ENCODE data around the gene SLC12A8. TPM values are rescaled to one million over a fixed set of nuclear protein-coding genes. Genes with fewer than 3 reads are reported as not detected.

The SLC12A8 gene
- total RNA-seq, 2 experiments from 2014 or later, result 3.9 to 5.6 TPM

- POLR2A ChIA-PET, result no interaction called here
- CTCF ChIA-PET, result no interaction called here
Measured at GRCh38 chr3:125069452-125069851, 143.1 kb downstream of the SLC12A8 start.

- ChIA-PET CTCF (interaction anchor here (0.8 kb wide), 1 partner anchor 11 kb away, joined by 3 read pairs; no protein-coding TSS in a partner anchor), POLR2A (no interaction called here)
Measured at GRCh38 chr3:125068265-125068664, 144.3 kb downstream of the SLC12A8 start.

GRCh38 chr3:125067225-125067624, 145.3 kb downstream of the SLC12A8 start:
- CTCF ChIA-PET, result no interaction called here
- POLR2A ChIA-PET, result no interaction called here

GRCh38 chr3:125062904-125063618, 149.5 kb downstream of the SLC12A8 start:
- ChIA-PET POLR2A (no interaction called here), CTCF (no interaction called here)

GRCh38 chr3:125061646-125062045, 150.9 kb downstream of the SLC12A8 start:
- CTCF ChIA-PET, result no interaction called here

GRCh38 chr3:125061170-125061569, 151.4 kb downstream of the SLC12A8 start:
- ChIA-PET POLR2A (no interaction called here), CTCF (no interaction called here)

More at GRCh38 chr3:125061646-125062045, 150.9 kb downstream of the SLC12A8 start:
- POLR2A ChIA-PET, result no interaction called here

GRCh38 chr3:125059488-125060245, 152.9 kb downstream of the SLC12A8 start:
- POLR2A ChIA-PET, result no interaction called here
- CTCF ChIA-PET, result interaction anchor here (0.5 kb wide), 1 partner anchor 157 kb away, joined by 3 read pairs; no protein-coding TSS in a partner anchor

GRCh38 chr3:125058959-125059358, 153.6 kb downstream of the SLC12A8 start:
- POLR2A ChIA-PET, result no interaction called here
- CTCF ChIA-PET, result no interaction called here

GRCh38 chr3:125058529-125058928, 154.0 kb downstream of the SLC12A8 start:
- ChIA-PET CTCF (no interaction called here), POLR2A (no interaction called here)

- ChIA-PET CTCF (interaction anchor here (0.7 to 1.1 kb wide), 2 partner anchors 11 to 15 kb away, joined by 3 read pairs; no protein-coding TSS in a partner anchor), POLR2A (no interaction called here)
Measured at GRCh38 chr3:125057186-125057850, 155.2 kb downstream of the SLC12A8 start.

- POLR2A ChIA-PET, result interaction anchor here (0.6 to 0.9 kb wide), 2 partner anchors 10 to 1415 kb away, joined by 3 to 5 read pairs; no protein-coding TSS in a partner anchor
- CTCF ChIA-PET, result interaction anchor here (0.7 kb wide), 1 partner anchor 20 kb away, joined by 3 read pairs; no protein-coding TSS in a partner anchor
Measured at GRCh38 chr3:125055913-125056745, 156.4 kb downstream of the SLC12A8 start, which contains the start of gene HEG1. Gene HEG1 (minus strand): TSS chr3:125055997. CDS start chr3:125055890, 107 bp downstream.

GRCh38 chr3:125055331-125055912, 157.1 kb downstream of the SLC12A8 start:
- CTCF ChIA-PET, result no interaction called here
- POLR2A ChIA-PET, result interaction anchor here (0.9 kb wide), 1 partner anchor 9 kb away, joined by 3 read pairs; no protein-coding TSS in a partner anchor

- POLR2A ChIA-PET, result interaction anchor here (1.3 kb wide), 1 partner anchor 17 kb away, joined by 6 read pairs; no protein-coding TSS in a partner anchor
Measured at GRCh38 chr3:125054449-125055329, 157.9 kb downstream of the SLC12A8 start.

GRCh38 chr3:125054062-125054448, 158.5 kb downstream of the SLC12A8 start:
- POLR2A ChIA-PET, result interaction anchor here (1.3 kb wide), 1 partner anchor 16 kb away, joined by 6 read pairs; no protein-coding TSS in a partner anchor
- CTCF ChIA-PET, result no interaction called here

More at GRCh38 chr3:125054449-125055329, 157.9 kb downstream of the SLC12A8 start:
- CTCF ChIA-PET, result no interaction called here

- ChIA-PET CTCF (interaction anchor here (1.6 kb wide), 1 partner anchor 58 kb away, joined by 3 read pairs; no protein-coding TSS in a partner anchor), POLR2A (interaction anchor here (1.3 kb wide), 1 partner anchor 16 kb away, joined by 6 read pairs; no protein-coding TSS in a partner anchor)
Measured at GRCh38 chr3:125053304-125053699, 159.2 kb downstream of the SLC12A8 start.

GRCh38 chr3:125052624-125053303, 159.8 kb downstream of the SLC12A8 start:
- POLR2A ChIA-PET, result no interaction called here
- CTCF ChIA-PET, result interaction anchor here (0.7 to 1.6 kb wide), 4 partner anchors 9 to 97 kb away, joined by 3 to 5 read pairs (median 3); no protein-coding TSS in a partner anchor

All from activated CD8-positive, alpha-beta memory T cell treated with anti-CD3 and anti-CD28 coated beads for 36 hours (primary cell).